GM12873 (cell line): Measurements from ENCODE around the gene OOSP1.

ENCODE experiments used
- CTCF ChIP-seq: IDR thresholded peaks from 2 replicates; pipeline ENCODE4 v1.5.1; 2012; ENCODE audit warnings: low read depth, mild to moderate bottlenecking, moderate library complexity, low read length, control low read depth; ENCODE audit not compliant: insufficient read depth; ENCODE audit errors: missing control alignments

The OOSP1 gene

DNA sequence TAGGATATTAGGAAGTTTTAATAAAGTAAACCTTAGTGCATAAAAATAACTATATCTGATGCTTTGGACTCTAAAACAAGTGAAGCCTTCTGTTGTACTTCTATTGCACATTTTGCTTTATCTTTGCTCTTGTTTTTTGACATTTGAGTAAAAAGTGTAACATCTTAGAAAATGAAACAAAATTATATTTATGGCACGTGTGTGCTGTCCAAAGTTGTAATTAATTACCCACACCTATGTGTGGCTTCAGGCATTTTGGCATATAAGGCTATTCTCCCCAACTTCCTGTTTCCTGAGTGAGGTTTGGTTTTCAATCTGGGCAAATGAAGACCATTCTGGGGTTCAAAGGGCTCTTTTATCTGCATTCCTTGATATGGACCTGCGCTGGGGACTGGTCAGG is at the start of gene OOSP1:
OOSP1 (plus strand) TSS at position 301 of the 400 bp plus-strand sequence; CDS start at position 324, 23 bp downstream.
- no peak for TF ChIP-seq CTCF

- TF ChIP-seq CTCF = no peak
Measured at GRCh38 chr11:59891781-59892181, 46.5 kb upstream of the OOSP1 start.

DNA sequence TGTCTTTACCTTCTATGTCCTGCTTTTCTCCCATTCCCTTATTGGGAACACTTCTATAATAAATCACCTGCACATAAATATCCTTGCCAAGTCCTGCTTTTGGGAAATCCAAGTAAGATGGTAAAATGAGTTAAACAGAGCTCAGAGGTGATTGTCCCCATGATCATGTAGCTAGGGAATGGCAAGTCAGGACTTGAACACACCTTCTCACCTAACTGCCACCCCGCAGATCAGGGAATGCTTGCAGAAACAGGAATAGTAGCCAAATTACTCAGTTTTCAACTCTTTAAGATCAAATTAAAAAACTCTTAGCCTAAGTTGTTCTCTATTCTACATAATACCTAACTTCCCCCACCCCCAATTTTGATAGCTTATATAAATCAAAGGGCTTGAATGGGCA is 43.6 kb upstream of the OOSP1 start:
- TF ChIP-seq CTCF = no peak

- TF ChIP-seq CTCF = no peak
Measured at GRCh38 chr11:59898046-59898445, 40.2 kb upstream of the OOSP1 start.

DNA sequence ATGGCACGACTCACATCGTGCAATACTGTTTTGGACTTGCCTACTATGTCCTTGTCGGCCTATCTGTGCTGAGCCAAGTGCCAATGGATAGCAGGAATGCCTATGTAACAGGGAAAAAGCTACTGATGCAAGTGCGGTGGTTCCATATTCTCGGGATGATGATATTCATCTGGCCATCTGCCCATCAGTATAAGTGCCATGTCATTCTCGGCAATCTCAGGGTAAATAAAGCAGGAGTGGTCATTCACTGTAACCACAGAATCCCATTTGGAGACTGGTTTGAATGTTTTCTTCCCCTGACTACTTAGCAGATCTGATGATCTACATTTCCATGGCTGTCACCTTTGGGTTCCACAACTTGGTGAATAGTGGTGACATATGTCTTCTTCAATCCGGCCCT is 39.6 kb upstream of the OOSP1 start:
- no peak for TF ChIP-seq CTCF

GRCh38 chr11:59899532-59899931 is 38.7 kb upstream of the OOSP1 start:
- TF ChIP-seq CTCF = no peak

DNA sequence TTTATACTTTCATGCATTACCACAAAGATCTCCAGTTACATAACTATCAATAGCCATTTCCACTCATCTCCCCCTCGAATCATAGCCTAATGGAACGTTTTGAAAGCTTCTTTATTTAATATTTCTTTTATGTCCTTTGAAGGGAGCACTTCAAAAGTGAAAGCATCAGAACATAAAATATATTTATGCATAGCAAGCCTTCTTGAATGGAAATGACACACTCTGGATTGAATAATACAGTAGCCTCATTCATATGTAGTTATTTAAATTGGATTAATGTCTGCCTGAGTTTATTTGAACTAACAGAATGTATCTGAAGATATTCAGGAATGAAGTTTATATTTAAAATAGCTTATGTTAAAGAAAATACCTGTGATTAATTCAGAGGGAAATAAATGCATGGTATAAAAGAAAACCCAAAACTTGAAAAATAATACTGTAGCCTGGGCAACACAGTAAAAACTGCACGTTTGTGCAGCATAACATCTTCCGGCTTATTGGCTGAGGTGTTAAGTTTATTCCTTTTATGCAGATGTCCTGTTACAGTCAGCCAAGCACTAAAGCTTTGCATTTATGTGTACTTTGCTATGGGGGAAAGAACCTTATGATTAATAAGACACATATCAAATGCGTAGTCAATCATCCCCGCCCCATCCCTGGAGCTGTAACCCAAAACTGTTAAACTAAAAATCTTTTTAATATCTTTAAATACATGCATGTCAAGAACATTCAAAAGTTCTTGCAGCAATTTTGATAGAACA is 37.7 kb upstream of the OOSP1 start:
- TF ChIP-seq CTCF = no peak
